Stimulated activated CD4-positive, alpha-beta T cell treated with anti-CD3 and anti-CD28 coated beads, Interleukin-12 subunit alpha, Interleukin-12 subunit beta, amount 100 ng/mL, for 48 hours (primary cell): ENCODE measurements around the gene ADAMTS15.

Source experiments
- DNase-seq, 3 donors: peaks; one replicate each; pipeline ENCODE4 v3.0.0-alpha.2; 2020; ENCODE audit warnings: low read depth in 2 of 3, low spot score in 1 of 3

The ADAMTS15 gene

GRCh38 chr11:130478204-130478701, 29.8 kb downstream of the ADAMTS15 start:
- DNase-seq = no peak

- no peak for DNase-seq
Measured at GRCh38 chr11:130478881-130479280, 30.4 kb downstream of the ADAMTS15 start.

- DNase-seq = no peak
Measured at GRCh38 chr11:130480186-130480585, 31.7 kb downstream of the ADAMTS15 start.

- no peak for DNase-seq
Measured at GRCh38 chr11:130480711-130481140, 32.3 kb downstream of the ADAMTS15 start.

- no peak for DNase-seq
Measured at GRCh38 chr11:130483124-130483523, 34.7 kb downstream of the ADAMTS15 start.

- no peak for DNase-seq
Measured at GRCh38 chr11:130485983-130486382, 37.5 kb downstream of the ADAMTS15 start.

- DNase-seq = no peak
Measured at GRCh38 chr11:130486391-130486836, 38.0 kb downstream of the ADAMTS15 start.

- DNase-seq = no peak
Measured at GRCh38 chr11:130486987-130487923, 38.8 kb downstream of the ADAMTS15 start.

- no peak for DNase-seq
Measured at GRCh38 chr11:130487924-130488815, 39.7 kb downstream of the ADAMTS15 start.

GRCh38 chr11:130488848-130489584, 40.6 kb downstream of the ADAMTS15 start:
- no peak for DNase-seq

- no peak for DNase-seq
Measured at GRCh38 chr11:130489716-130490115, 41.3 kb downstream of the ADAMTS15 start.

- no peak for DNase-seq
Measured at GRCh38 chr11:130490682-130491449, 42.4 kb downstream of the ADAMTS15 start.

GRCh38 chr11:130498181-130498580, 49.7 kb downstream of the ADAMTS15 start:
- DNase-seq = no peak

GRCh38 chr11:130499828-130500227, 51.4 kb downstream of the ADAMTS15 start:
- no peak for DNase-seq

- DNase-seq = no peak
Measured at GRCh38 chr11:130504317-130504716, 55.9 kb downstream of the ADAMTS15 start.

GRCh38 chr11:130508913-130509312, 60.5 kb downstream of the ADAMTS15 start:
- no peak for DNase-seq

- DNase-seq = no peak
Measured at GRCh38 chr11:130509942-130510341, 61.5 kb downstream of the ADAMTS15 start.

GRCh38 chr11:130510407-130511006, 62.1 kb downstream of the ADAMTS15 start:
- no peak for DNase-seq

- no peak for DNase-seq
Measured at GRCh38 chr11:130511765-130512164, 63.3 kb downstream of the ADAMTS15 start.

GRCh38 chr11:130512662-130513061, 64.2 kb downstream of the ADAMTS15 start:
- no peak for DNase-seq
